Measurements from ENCODE around the gene DLGAP1.

GRCh38 chr18:3449512-3450011 lies 1005.5 kb downstream of the DLGAP1 start:
- TF ChIP-seq SUZ12 (IDR thresholded peaks at IDR 0.05; ENCODE audit: extremely low read depth, insufficient read depth, insufficient read length) (no peak), ZNF274 (IDR thresholded peaks at IDR 0.05; ENCODE audit: low read depth, low read length) (no peak), YY1 (IDR thresholded peaks at IDR 0.05; ENCODE audit: insufficient read depth, insufficient read length) (no peak)
